Left renal pelvis (tissue), 4 donors: ENCODE data around the gene ILF2. TPM values are rescaled to one million over a fixed set of nuclear protein-coding genes. Genes with fewer than 3 reads are reported as not detected.
"Not testable (repeated sequence)": the region's sequence is repeated elsewhere in the genome, so short reads cannot be mapped to it uniquely, and the experiment has no call there.

Experiments
- DNase-seq, 4 donors: peaks; one replicate each; pipeline ENCODE4 v3.0.0-alpha.2; 2013; ENCODE audit warnings: low read depth in 4 of 4, low spot score in 3 of 4
- polyA plus RNA-seq, 4 donors: library from polyadenylated mRNA; unstranded; fragments of 120-200 nt; gene quantifications; one replicate each; pipeline ENCODE4 v1.2.1, GENCODE V29; 2013; ENCODE audit not compliant: insufficient read length in 4 of 4

ILF2 gene
- polyA plus RNA-seq, 4 donors, result 243 to 320 (median 286) TPM

DNA sequence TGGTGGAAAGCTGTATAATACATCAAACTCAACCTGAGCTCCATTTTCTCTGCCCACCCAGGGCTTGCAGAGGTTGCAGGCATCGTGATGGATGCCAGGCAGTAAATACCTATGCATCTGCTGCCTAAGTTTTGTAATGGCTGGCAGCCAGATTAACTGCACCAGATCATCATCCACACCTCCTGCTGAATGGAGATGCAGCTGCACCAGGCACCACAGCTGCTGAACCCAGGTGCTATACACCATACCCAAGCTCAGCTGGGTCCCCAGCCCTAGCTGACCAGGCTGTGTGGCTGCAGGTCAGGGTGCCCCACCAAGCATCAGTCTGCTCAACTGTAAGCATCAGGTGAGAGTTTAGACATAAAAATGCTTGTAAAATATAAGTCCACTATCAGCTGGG lies 19.0 kb downstream of the ILF2 start:
- no peak for DNase-seq

- DNase-seq, result no peak
Measured at GRCh38 chr1:153649863-153650235, 20.9 kb downstream of the ILF2 start.

GRCh38 chr1:153649137-153649862 lies 21.5 kb downstream of the ILF2 start:
- DNase-seq, result no peak

DNA sequence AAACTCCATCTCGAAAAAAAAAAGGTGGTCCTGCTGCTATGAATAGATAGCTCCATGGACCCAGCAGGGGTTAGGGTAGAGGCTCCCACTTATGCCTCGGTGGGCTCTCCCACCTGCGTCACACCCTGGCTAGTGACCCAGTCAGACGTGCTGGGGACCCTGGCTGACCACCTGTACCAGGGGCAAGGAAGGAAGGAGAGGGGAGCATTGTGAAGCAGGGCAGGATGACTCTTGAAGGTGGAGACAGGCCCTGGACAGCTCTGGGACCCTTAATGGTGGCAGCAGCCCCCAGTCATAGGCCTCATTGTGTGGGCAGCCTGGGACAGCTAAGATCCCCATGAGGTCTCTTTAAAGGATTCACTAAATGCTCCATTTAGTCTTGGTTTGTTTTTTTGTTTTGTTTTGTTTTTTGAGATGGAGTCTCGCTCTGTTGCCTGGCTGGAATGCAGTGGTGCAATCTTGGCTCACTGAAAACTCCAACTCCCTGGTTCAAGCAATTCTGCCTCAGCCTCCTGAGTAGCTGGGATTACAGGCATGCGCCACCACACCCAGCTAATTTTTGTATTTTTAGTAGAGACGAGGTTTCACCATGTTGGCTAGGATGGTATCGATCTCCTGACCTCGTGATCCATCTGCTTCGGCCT lies 22.7 kb downstream of the ILF2 start:
- no peak for DNase-seq

GRCh38 chr1:153647346-153647714 lies 23.5 kb downstream of the ILF2 start:
- DNase-seq, result no peak

- no peak for DNase-seq
Measured at GRCh38 chr1:153646672-153647345, 24.0 kb downstream of the ILF2 start.

- DNase-seq, result no peak
Measured at GRCh38 chr1:153643816-153644215, 27.0 kb downstream of the ILF2 start.

GRCh38 chr1:153643100-153643499 lies 27.7 kb downstream of the ILF2 start:
- DNase-seq, result no peak

DNA sequence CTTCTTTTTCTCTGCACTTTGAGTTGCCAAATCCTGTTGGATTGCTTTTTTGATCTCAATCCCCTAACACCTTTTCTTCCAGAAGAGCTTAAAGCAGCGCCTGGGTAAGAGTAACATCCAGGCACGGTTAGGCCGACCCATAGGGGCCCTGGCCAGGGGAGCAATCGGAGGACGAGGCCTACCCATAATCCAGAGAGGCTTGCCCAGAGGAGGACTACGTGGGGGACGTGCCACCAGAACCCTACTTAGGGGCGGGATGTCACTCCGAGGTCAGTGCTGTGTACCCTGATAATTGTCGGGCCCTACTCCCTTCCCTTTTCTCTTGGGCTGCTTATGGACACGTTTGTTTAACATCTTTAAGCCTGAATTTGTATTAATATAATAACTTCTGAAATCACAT lies 28.6 kb downstream of the ILF2 start:
- DNase-seq, result no peak

- DNase-seq, result no peak
Measured at GRCh38 chr1:153640861-153641260, 29.9 kb downstream of the ILF2 start.

GRCh38 chr1:153640213-153640612 lies 30.6 kb downstream of the ILF2 start:
- not testable (repeated sequence) for DNase-seq

- no peak for DNase-seq
Measured at GRCh38 chr1:153639280-153639679, 31.5 kb downstream of the ILF2 start.

GRCh38 chr1:153638261-153638660 lies 32.5 kb downstream of the ILF2 start:
- DNase-seq, result no peak

GRCh38 chr1:153636312-153636711 lies 34.5 kb downstream of the ILF2 start:
- DNase-seq, result no peak

GRCh38 chr1:153635872-153636271 lies 34.9 kb downstream of the ILF2 start:
- DNase-seq, result no peak

GRCh38 chr1:153633754-153634665 lies 36.8 kb downstream of the ILF2 start, which contains the start of gene CHTOP:
Gene CHTOP, plus strand, starts transcription at chr1:153634066. Its CDS starts 2,523 bp downstream, at chr1:153636589.
- DNase-seq, result peak; percentile 97 to 98 (median 98)

DNA sequence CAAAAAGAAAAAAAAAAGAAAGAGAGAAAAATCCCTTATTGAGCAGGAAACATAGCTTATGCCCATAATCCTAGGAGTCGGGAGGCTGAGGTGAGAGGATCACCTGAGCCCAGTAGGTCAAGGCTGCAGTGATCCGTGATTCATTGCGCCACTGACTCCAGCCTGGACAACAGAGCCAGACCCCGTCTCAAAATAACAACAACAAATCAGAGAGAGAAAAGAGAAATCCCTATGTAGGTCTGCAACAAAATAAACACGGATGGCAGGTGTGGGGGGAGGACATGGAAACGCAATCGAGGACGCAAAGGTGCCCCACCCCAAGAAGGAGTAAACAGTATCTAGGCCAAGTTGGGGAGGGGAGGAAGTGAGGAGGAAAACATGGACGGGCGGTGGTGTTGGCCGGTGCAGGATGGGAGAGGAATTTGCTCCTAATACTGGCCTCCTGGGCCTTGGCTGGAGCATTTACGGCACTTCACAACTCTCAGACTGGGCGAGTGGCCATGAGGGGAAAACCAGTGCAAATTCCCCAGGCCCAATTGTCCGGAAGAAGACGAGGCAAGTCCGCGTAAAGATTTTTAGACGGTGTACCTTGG lies 37.5 kb downstream of the ILF2 start:
- no peak for DNase-seq

GRCh38 chr1:153631047-153632022 lies 39.5 kb downstream of the ILF2 start:
- DNase-seq, result no peak

GRCh38 chr1:153630384-153630783 lies 40.4 kb downstream of the ILF2 start:
- DNase-seq, result no peak
